Stimulated activated CD4-positive, alpha-beta T cell treated with anti-CD3 and anti-CD28 coated beads, Interleukin-12 subunit alpha, Interleukin-12 subunit beta, amount 100 ng/mL, for 48 hours (primary cell): ENCODE data around the gene SLC2A8.

Experiments used
- DNase-seq, 3 donors: peaks; one replicate each; pipeline ENCODE4 v3.0.0-alpha.2; 2020; ENCODE audit warnings: low read depth in 2 of 3, low spot score in 1 of 3

SLC2A8 gene

GRCh38 chr9:127399736-127400269 is 2.8 kb downstream of the SLC2A8 start:
- DNase-seq: no peak

GRCh38 chr9:127402401-127403090 is 5.6 kb downstream of the SLC2A8 start:
- DNase-seq: no peak

GRCh38 chr9:127403507-127404192 is 6.7 kb downstream of the SLC2A8 start:
- DNase-seq: no peak

DNA sequence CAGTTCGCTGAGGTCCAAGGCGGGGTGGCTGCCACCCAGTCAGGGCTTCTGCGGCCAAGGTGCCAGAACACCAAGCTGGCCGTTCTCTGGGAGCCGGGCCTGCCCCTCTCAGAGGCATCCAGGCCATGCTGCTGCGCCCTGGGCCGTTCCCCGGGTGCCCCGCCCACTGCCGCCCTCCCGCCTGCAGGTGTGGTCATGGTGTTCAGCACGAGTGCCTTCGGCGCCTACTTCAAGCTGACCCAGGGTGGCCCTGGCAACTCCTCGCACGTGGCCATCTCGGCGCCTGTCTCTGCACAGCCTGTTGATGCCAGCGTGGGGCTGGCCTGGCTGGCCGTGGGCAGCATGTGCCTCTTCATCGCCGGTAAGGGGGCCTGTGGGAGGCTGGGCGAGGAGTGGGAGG is 7.7 kb downstream of the SLC2A8 start:
- DNase-seq: no peak

DNA sequence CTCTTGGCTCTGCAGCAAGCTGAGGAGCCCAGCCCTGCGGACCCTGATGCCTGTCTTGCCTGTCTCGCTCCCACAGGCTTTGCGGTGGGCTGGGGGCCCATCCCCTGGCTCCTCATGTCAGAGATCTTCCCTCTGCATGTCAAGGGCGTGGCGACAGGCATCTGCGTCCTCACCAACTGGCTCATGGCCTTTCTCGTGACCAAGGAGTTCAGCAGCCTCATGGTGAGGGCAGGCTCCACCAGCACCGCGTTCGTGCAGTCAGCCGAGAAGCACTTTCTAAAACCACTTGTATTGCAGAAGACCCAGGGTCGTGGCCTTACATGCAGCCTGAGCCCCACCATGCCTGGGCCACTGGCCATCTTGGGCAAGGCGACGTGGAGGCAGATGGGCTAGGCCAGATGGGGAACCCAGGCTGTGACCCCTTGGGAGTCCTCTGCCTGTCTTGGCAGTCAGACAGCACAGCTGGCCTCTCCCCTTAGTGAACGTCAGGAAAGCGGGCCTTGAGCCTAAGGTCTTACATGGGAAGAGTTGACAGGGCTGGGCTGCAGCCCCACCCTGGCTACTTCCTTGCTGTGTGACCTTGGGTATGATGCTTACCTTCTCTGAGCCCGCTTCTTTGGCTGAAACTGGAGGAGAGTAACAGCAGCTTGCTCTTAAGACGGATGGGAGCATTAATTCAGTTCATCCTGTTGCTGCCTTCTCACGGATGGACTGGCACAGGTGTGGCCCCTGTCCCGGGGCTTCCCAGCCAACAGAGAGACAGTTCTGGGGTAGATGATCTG is 8.6 kb downstream of the SLC2A8 start:
- no peak for DNase-seq

- no peak for DNase-seq
Measured at GRCh38 chr9:127406799-127407491, 10.0 kb downstream of the SLC2A8 start.

GRCh38 chr9:127407492-127407843 is 10.5 kb downstream of the SLC2A8 start:
- DNase-seq: no peak

DNA sequence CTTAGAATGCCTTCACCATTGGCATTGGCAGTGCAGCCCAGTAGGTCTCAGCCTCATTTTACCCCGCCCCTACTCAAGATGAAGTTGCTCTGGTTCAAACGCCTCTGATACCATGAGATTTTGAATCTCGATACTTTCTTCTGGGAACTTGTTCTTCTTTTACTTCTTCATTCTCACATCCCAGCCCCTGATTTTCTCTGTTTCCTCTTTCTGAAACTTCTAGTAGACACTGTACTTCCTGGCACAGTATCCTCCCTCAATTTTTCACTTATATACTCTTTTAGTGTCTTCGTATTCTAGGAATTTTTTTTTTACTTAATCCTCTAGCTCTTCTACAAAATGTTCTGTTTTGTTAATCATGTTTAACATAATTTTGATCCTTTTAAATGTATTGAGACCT is 14.2 kb downstream of the SLC2A8 start:
- DNase-seq: no peak

GRCh38 chr9:127415141-127415540 is 18.2 kb downstream of the SLC2A8 start:
- DNase-seq: no peak

DNA sequence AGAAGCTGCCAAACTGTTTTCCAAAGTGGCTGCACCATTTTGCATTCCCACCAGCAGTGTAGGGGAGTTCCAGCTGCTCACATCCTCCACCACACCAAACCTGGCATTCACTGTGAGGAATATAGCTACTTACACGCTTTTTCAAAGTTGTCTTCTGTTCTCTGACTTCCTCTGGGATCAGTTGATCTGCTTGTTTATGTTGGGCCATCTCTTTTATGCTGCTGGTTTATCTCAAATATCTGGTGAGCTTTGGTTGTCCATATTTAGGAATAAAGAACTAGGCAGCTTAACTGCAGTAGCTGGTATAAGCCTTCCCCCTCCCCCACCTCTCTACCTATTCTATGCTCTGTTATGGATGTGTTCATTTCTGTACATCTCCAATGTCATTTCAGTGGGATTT is 18.7 kb downstream of the SLC2A8 start:
- no peak for DNase-seq

GRCh38 chr9:127417131-127418036 is 20.4 kb downstream of the SLC2A8 start:
- no peak for DNase-seq

GRCh38 chr9:127418037-127418471 is 21.1 kb downstream of the SLC2A8 start:
- peak in 1 of 3 donors; percentile 31 for DNase-seq

DNA sequence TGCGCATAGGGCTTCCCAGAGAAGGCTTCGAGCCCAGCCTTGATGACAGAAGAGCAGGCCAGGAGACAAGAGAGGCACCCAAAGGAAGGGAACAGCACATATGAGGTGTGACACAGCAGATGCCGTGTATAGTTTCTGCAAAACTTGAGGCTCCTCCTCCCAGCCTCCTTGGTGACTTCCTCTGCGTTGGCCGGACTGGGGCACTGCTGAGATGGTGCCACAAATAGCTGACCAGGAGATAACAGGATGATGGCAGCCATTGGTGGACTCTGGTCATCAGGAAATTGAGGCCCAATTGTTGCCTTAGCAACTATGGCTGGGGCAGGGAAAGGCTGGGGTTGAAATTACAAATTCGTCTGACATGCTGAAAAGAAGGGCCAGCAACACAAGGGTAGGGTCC is 22.4 kb downstream of the SLC2A8 start:
- no peak for DNase-seq

DNA sequence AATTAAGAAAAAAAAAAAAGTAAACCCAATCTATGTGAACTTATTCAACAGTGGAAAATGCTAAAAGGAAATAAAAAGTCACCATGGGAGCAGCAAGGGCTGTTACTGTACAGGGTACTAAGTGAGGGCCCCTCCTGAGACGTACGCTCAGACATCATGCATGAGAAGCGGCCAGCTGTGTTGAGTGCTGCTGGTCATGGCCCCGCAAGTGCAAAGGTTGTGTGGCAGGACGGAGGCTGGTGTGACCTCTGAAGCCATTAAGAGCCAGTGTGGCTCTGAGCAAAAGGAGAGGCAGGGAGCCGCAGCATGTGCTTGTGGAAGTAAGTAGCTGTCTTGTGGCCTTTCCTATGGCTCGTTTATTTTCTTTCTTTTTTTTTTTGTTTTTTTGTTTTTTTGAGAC is 24.1 kb downstream of the SLC2A8 start:
- DNase-seq: no peak

DNA sequence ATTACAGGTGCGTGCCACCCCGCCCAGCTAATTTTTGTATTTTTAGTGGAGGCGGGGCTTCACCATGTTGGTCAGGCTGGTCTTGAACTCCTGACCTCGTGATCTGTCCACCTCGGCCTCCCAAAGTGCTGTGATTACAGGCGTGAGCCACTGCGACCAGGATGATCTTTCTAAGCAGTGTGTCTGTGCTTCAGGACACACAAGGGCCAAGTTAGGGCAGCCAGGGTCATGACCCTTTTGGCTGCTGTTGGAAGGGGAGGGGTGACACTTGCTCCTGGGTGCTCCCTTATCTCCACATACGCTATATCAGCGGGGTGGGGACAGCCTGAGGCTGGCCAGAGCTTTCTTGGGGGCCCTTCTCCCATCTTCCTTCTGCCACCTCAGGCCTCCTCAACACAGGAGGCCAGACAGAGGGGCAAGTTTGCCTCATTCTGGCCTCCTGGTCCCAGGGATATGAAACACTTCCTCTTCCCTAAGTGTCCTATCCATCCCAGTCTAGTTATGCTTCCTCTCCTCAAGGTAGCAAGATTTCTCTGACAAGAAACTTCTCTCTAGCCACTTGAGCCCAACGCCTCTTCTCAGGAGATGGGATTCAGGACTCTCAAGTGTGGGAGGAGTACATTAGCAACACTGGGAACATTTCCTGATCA is 25.3 kb downstream of the SLC2A8 start:
- no peak for DNase-seq

DNA sequence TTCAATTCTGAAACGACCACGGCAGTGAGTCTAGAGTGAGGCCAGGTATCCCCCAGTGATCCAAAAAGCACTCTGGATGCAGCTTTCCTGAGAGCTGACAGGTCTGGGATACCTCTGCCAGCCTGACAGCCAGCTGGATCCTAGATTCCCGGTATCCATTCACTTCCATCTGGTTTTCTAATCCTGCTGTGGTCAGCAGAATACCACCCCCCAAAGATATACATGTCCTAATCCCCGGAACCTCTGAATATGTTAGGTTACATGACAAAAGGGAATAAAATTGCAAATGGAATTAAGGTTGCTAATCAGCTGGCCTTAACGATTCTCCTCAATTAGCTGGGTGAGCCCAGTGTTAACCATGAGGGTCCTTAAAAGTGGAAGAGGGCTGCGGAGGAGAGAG is 25.8 kb downstream of the SLC2A8 start:
- no peak for DNase-seq

GRCh38 chr9:127423476-127423933 is 26.5 kb downstream of the SLC2A8 start:
- no peak for DNase-seq

- DNase-seq: peak; percentile 85 to 91 (median 87)
Measured at GRCh38 chr9:127423934-127424675, 27.1 kb downstream of the SLC2A8 start, which contains the start of gene ZNF79. Gene ZNF79 (plus strand): TSS chr9:127424382. CDS start chr9:127424788, 406 bp downstream.

- no peak for DNase-seq
Measured at GRCh38 chr9:127424676-127424999, 27.7 kb downstream of the SLC2A8 start.
